Stimulated activated memory B cell treated with anti-CD40 and anti-IgM and Interleukin-4, amounts not matched to agents 10 μg/mL and 1 μg/mL and 100 μg/mL, for 72 hours (primary cell): ENCODE data around the gene FCN2.

Experiments used
- ATAC-seq: fragments of 150-1000 bp; cut with Tn5 transposase; 2 replicates; pipeline ENCODE4 v1.10.0; 2021
- H3K27ac Mint-ChIP-seq: one replicate; pipeline ENCODE4 v1.8.0; 2022; ENCODE audit warnings: mild to moderate bottlenecking, mixed read lengths
- H3K27me3 Mint-ChIP-seq: one replicate; pipeline ENCODE4 v1.8.0; 2022; ENCODE audit warnings: mixed read lengths
- H3K36me3 Mint-ChIP-seq: one replicate; pipeline ENCODE4 v1.8.0; 2022; ENCODE audit warnings: mixed read lengths
- H3K4me1 Mint-ChIP-seq: one replicate; pipeline ENCODE4 v1.8.0; 2022; ENCODE audit warnings: mixed read lengths
- H3K4me3 Mint-ChIP-seq: one replicate; pipeline ENCODE4 v1.8.0; 2022; ENCODE audit warnings: mild to moderate bottlenecking, moderate library complexity, mixed read lengths
- H3K9me3 Mint-ChIP-seq: one replicate; pipeline ENCODE4 v1.8.0; 2022; ENCODE audit warnings: mixed read lengths

FCN2 gene

GRCh38 chr9:134915046-134915985 lies 34.7 kb downstream of the FCN2 start:
- no peak for ATAC-seq
- Mint-ChIP-seq H3K27ac (no peak overlapping the region), H3K9me3 (peaks cover 9% of the 10 kb centered on the region), H3K27me3 (peaks cover 54% of the 10 kb centered on the region), H3K4me1 (no peaks in the 10 kb centered on the region), H3K36me3 (no peaks in the 10 kb centered on the region), H3K4me3 (no peak overlapping the region)

DNA sequence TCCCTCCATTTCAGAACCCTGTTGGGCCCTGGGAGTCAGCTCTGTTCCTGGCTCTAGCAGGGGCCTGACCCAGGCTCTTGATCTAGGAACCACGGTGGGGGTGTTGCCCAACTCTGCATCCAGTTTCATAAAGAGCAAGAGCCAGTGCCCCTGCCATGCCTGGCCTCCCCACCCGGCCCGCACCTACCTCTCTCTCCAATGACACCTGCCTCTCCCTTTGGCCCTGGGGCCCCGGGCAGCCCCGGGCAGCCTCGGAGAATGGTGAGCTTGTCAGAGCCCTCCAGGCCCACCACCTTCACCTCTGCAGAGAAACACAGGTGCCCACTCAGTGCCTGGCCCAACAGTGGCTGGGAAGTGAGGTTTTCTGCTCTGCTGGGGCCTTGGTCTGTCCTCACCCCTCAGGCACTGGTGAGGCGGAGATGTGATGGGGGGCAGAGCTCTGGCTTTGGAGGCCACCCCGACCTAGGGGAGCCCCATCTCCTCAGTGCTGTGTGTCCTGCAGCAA lies 35.6 kb downstream of the FCN2 start:
- H3K36me3 Mint-ChIP-seq = no peaks in the 10 kb centered on the region
- no peak overlapping the region for H3K4me3 Mint-ChIP-seq
- ATAC-seq = no peak
- no peak overlapping the region for H3K27ac Mint-ChIP-seq
- H3K4me1 Mint-ChIP-seq = no peaks in the 10 kb centered on the region
- peaks cover 9% of the 10 kb centered on the region for H3K9me3 Mint-ChIP-seq
- H3K27me3 Mint-ChIP-seq = peaks cover 49% of the 10 kb centered on the region

- no peak for ATAC-seq
- no peaks in the 10 kb centered on the region for H3K36me3 Mint-ChIP-seq
- peaks cover 9% of the 10 kb centered on the region for H3K9me3 Mint-ChIP-seq
- H3K27me3 Mint-ChIP-seq = peaks cover 40% of the 10 kb centered on the region
- no peak within 1 kb of the TSS for H3K4me3 Mint-ChIP-seq
- no peaks in the 10 kb centered on the region for H3K4me1 Mint-ChIP-seq
- no peak within 1 kb of the TSS for H3K27ac Mint-ChIP-seq
Measured at GRCh38 chr9:134917431-134918373, 37.1 kb downstream of the FCN2 start, which contains the start of gene FCN1. Gene FCN1 (minus strand): TSS chr9:134917912. CDS start chr9:134917871, 41 bp downstream.

- Mint-ChIP-seq H3K4me1 (no peaks in the 10 kb centered on the region), H3K36me3 (no peaks in the 10 kb centered on the region), H3K27me3 (peaks cover 38% of the 10 kb centered on the region), H3K9me3 (peaks cover 9% of the 10 kb centered on the region), H3K27ac (no peak overlapping the region), H3K4me3 (no peak overlapping the region)
- no peak for ATAC-seq
Measured at GRCh38 chr9:134918646-134919045, 38.0 kb downstream of the FCN2 start.

GRCh38 chr9:134919303-134919702 lies 38.7 kb downstream of the FCN2 start:
- no peaks in the 10 kb centered on the region for H3K4me1 Mint-ChIP-seq
- H3K9me3 Mint-ChIP-seq = peaks cover 9% of the 10 kb centered on the region
- H3K27me3 Mint-ChIP-seq = peaks cover 35% of the 10 kb centered on the region
- H3K27ac Mint-ChIP-seq = no peak overlapping the region
- ATAC-seq = no peak
- H3K36me3 Mint-ChIP-seq = no peaks in the 10 kb centered on the region
- H3K4me3 Mint-ChIP-seq = no peak overlapping the region

GRCh38 chr9:134922066-134922931 lies 41.7 kb downstream of the FCN2 start:
- no peaks in the 10 kb centered on the region for H3K36me3 Mint-ChIP-seq
- H3K27me3 Mint-ChIP-seq = peaks cover 31% of the 10 kb centered on the region
- no peak overlapping the region for H3K27ac Mint-ChIP-seq
- peak; percentile 16 for ATAC-seq
- peaks cover 9% of the 10 kb centered on the region for H3K9me3 Mint-ChIP-seq
- H3K4me1 Mint-ChIP-seq = no peaks in the 10 kb centered on the region
- no peak overlapping the region for H3K4me3 Mint-ChIP-seq

- peak; percentile 47 for ATAC-seq
- H3K4me3 Mint-ChIP-seq = no peak overlapping the region
- H3K4me1 Mint-ChIP-seq = no peaks in the 10 kb centered on the region
- peaks cover 10% of the 10 kb centered on the region for H3K9me3 Mint-ChIP-seq
- peaks cover 36% of the 10 kb centered on the region for H3K27me3 Mint-ChIP-seq
- H3K27ac Mint-ChIP-seq = no peak overlapping the region
- no peaks in the 10 kb centered on the region for H3K36me3 Mint-ChIP-seq
Measured at GRCh38 chr9:134922932-134923240, 42.3 kb downstream of the FCN2 start.

- ATAC-seq = no peak
- Mint-ChIP-seq H3K4me3 (no peak overlapping the region), H3K27me3 (peaks cover 41% of the 10 kb centered on the region), H3K4me1 (no peaks in the 10 kb centered on the region), H3K27ac (no peak overlapping the region), H3K36me3 (no peaks in the 10 kb centered on the region), H3K9me3 (peaks cover 10% of the 10 kb centered on the region)
Measured at GRCh38 chr9:134923466-134923865, 42.9 kb downstream of the FCN2 start.

- no peaks in the 10 kb centered on the region for H3K36me3 Mint-ChIP-seq
Measured at GRCh38 chr9:134925011-134925511, 44.5 kb downstream of the FCN2 start.

GRCh38 chr9:134928436-134929192 lies 48.0 kb downstream of the FCN2 start:
- ATAC-seq = no peak
- no peak overlapping the region for H3K4me3 Mint-ChIP-seq
- H3K9me3 Mint-ChIP-seq = peaks cover 2% of the 10 kb centered on the region

More at GRCh38 chr9:134925011-134925511, 44.5 kb downstream of the FCN2 start:
- Mint-ChIP-seq H3K4me1 (peaks cover 14% of the 10 kb centered on the region), H3K27me3 (peaks cover 57% of the 10 kb centered on the region), H3K4me3 (no peak overlapping the region), H3K9me3 (peaks cover 2% of the 10 kb centered on the region), H3K27ac (no peak overlapping the region)
- ATAC-seq = no peak

GRCh38 chr9:134929193-134930158 lies 48.9 kb downstream of the FCN2 start:
- ATAC-seq = peak; percentile 31
- peaks cover 87% of the 10 kb centered on the region for H3K27me3 Mint-ChIP-seq
- no peaks in the 10 kb centered on the region for H3K36me3 Mint-ChIP-seq
- peaks cover 28% of the 10 kb centered on the region for H3K4me1 Mint-ChIP-seq
- no peak overlapping the region for H3K27ac Mint-ChIP-seq
- H3K4me3 Mint-ChIP-seq = no peak overlapping the region
- peaks cover 2% of the 10 kb centered on the region for H3K9me3 Mint-ChIP-seq

More at GRCh38 chr9:134928436-134929192, 48.0 kb downstream of the FCN2 start:
- H3K27ac Mint-ChIP-seq = no peak overlapping the region
- no peaks in the 10 kb centered on the region for H3K36me3 Mint-ChIP-seq
- peaks cover 27% of the 10 kb centered on the region for H3K4me1 Mint-ChIP-seq
- peaks cover 79% of the 10 kb centered on the region for H3K27me3 Mint-ChIP-seq

- Mint-ChIP-seq H3K27me3 (peaks cover 92% of the 10 kb centered on the region), H3K36me3 (no peaks in the 10 kb centered on the region), H3K4me1 (peaks cover 34% of the 10 kb centered on the region), H3K27ac (no peak overlapping the region), H3K4me3 (peak overlapping the region; percentile 19), H3K9me3 (peaks cover 2% of the 10 kb centered on the region)
- ATAC-seq = peak; percentile 72
Measured at GRCh38 chr9:134930398-134930797, 49.8 kb downstream of the FCN2 start.

- Mint-ChIP-seq H3K27ac (no peak overlapping the region), H3K9me3 (peaks cover 2% of the 10 kb centered on the region), H3K27me3 (peaks cover 75% of the 10 kb centered on the region), H3K36me3 (no peaks in the 10 kb centered on the region), H3K4me1 (peaks cover 49% of the 10 kb centered on the region), H3K4me3 (no peak overlapping the region)
- ATAC-seq = no peak
Measured at GRCh38 chr9:134932171-134932570, 51.6 kb downstream of the FCN2 start.
